Measurements from ENCODE around the gene SLC25A25.
"Not testable (repeated sequence)": the region's sequence is repeated elsewhere in the genome, so short reads cannot be mapped to it uniquely, and the experiment has no call there.

SLC25A25 gene

GRCh38 chr9:128067645-128068385 lies at the start of gene SLC25A25:
SLC25A25 (plus strand) TSS chr9:128068232; CDS start chr9:128068320, 88 bp downstream.
- DNase-seq (ENCODE audit: low read depth, low spot score), result peak; percentile 100

GRCh38 chr9:128020692-128021091 lies 47.3 kb upstream of the SLC25A25 start:
- DNase-seq (ENCODE audit: low read depth, low spot score), result no peak

- no peak for DNase-seq (ENCODE audit: low read depth, low spot score)
Observed at GRCh38 chr9:128021098-128021497, 46.9 kb upstream of the SLC25A25 start.

- no peak for DNase-seq (ENCODE audit: low read depth, low spot score)
Observed at GRCh38 chr9:128022886-128023285, 45.1 kb upstream of the SLC25A25 start.

- not testable (repeated sequence) for DNase-seq (ENCODE audit: low read depth, low spot score)
Observed at GRCh38 chr9:128023671-128024070, 44.4 kb upstream of the SLC25A25 start.

GRCh38 chr9:128024761-128025308 lies 43.2 kb upstream of the SLC25A25 start:
- no peak for DNase-seq (ENCODE audit: low read depth, low spot score)

GRCh38 chr9:128025736-128026135 lies 42.3 kb upstream of the SLC25A25 start:
- no peak for DNase-seq (ENCODE audit: low read depth, low spot score)

- DNase-seq (ENCODE audit: low read depth, low spot score), result peak; percentile 37
Observed at GRCh38 chr9:128026255-128026772, 41.7 kb upstream of the SLC25A25 start.

- no peak for DNase-seq (ENCODE audit: low read depth, low spot score)
Observed at GRCh38 chr9:128026773-128027541, 41.1 kb upstream of the SLC25A25 start.

GRCh38 chr9:128027705-128028104 lies 40.3 kb upstream of the SLC25A25 start:
- DNase-seq (ENCODE audit: low read depth, low spot score), result no peak

GRCh38 chr9:128033609-128034008 lies 34.4 kb upstream of the SLC25A25 start:
- DNase-seq (ENCODE audit: low read depth, low spot score), result no peak

GRCh38 chr9:128034821-128035652 lies 33.0 kb upstream of the SLC25A25 start:
- DNase-seq (ENCODE audit: low read depth, low spot score), result no peak

GRCh38 chr9:128036522-128036921 lies 31.5 kb upstream of the SLC25A25 start:
- not testable (repeated sequence) for DNase-seq (ENCODE audit: low read depth, low spot score)

GRCh38 chr9:128040783-128041182 lies 27.2 kb upstream of the SLC25A25 start:
- not testable (repeated sequence) for DNase-seq (ENCODE audit: low read depth, low spot score)

GRCh38 chr9:128042043-128042442 lies 26.0 kb upstream of the SLC25A25 start:
- DNase-seq (ENCODE audit: low read depth, low spot score), result no peak

GRCh38 chr9:128043467-128043868 lies 24.6 kb upstream of the SLC25A25 start:
- DNase-seq (ENCODE audit: low read depth, low spot score), result no peak

- DNase-seq (ENCODE audit: low read depth, low spot score), result not testable (repeated sequence)
Observed at GRCh38 chr9:128045409-128045808, 22.6 kb upstream of the SLC25A25 start.

- no peak for DNase-seq (ENCODE audit: low read depth, low spot score)
Observed at GRCh38 chr9:128045831-128046230, 22.2 kb upstream of the SLC25A25 start.

GRCh38 chr9:128047231-128047630 lies 20.8 kb upstream of the SLC25A25 start:
- no peak for DNase-seq (ENCODE audit: low read depth, low spot score)

GRCh38 chr9:128048663-128049062 lies 19.4 kb upstream of the SLC25A25 start:
- DNase-seq (ENCODE audit: low read depth, low spot score), result no peak

GRCh38 chr9:128049843-128050242 lies 18.2 kb upstream of the SLC25A25 start:
- DNase-seq (ENCODE audit: low read depth, low spot score), result no peak

Measured in activated naive CD8-positive, alpha-beta T cell treated with anti-CD3 and anti-CD28 coated beads, Interleukin-2, amount 50 U/mL, for 16 hours (primary cell).